ENCODE data around the gene NTM.

- no peak for TF ChIP-seq POLR2A (IDR thresholded peaks at IDR 0.05)
- TF ChIP-seq CTCF (IDR thresholded peaks at IDR 0.05): no peak
These were observed 667.0 kb downstream of the NTM start for GRCh38 chr11:132037467-132037862.

Measured in Peyer's patch (tissue), 4 donors.